ENCODE measurements around the gene DUSP19.

Gene DUSP19

GRCh38 chr2:183123959-183124221 lies 45.3 kb downstream of the DUSP19 start:
- H3K27ac ChIP-seq (replicated peaks; ENCODE audit: low read length): no peak overlapping the region
- H3K23ac ChIP-seq (ENCODE audit: low read depth, low read length, poor library complexity): no peak overlapping the region
- H3K18ac ChIP-seq (ENCODE audit: low read length): no peak overlapping the region
- H2BK15ac ChIP-seq (ENCODE audit: low read length): no peak overlapping the region
- no peaks in the 10 kb centered on the region for H3K27me3 ChIP-seq (ENCODE audit: control insufficient read depth in 3 of 3, insufficient read depth in 3 of 3, low read depth in 1 of 3, low read length in 3 of 3)
- H3K9ac ChIP-seq (ENCODE audit: low read depth, low read length, poor library complexity): no peak overlapping the region
- peak overlapping the region; percentile 81 to 96 for H3K4me3 ChIP-seq (ENCODE audit: low read length in 2 of 2)
- peak overlapping the region; percentile 65 for H3K4me2 ChIP-seq (ENCODE audit: insufficient read depth, low read length, poor library complexity, severe bottlenecking)
- H2AK5ac ChIP-seq (ENCODE audit: low read depth, low read length): no peak overlapping the region
- H2BK120ac ChIP-seq (ENCODE audit: low read depth, low read length): no peak overlapping the region
- no peak overlapping the region for H3K14ac ChIP-seq (ENCODE audit: low read length)
- H4K91ac ChIP-seq (ENCODE audit: low read depth, low read length, poor library complexity): no peak overlapping the region
- H2BK5ac ChIP-seq (ENCODE audit: low read length): no peak overlapping the region
- H3K9me3 ChIP-seq (replicated peaks in 1 of 2; ENCODE audit: control insufficient read depth in 2 of 2, insufficient read depth in 1 of 2, low read depth in 1 of 2, low read length in 2 of 2): no peaks in the 10 kb centered on the region
- peak overlapping the region; percentile 91 for H2AFZ ChIP-seq (ENCODE audit: low read length)
- H4K8ac ChIP-seq (ENCODE audit: low read depth, low read length): no peak overlapping the region
- H3K79me1 ChIP-seq (ENCODE audit: low read depth, low read length): peaks cover 9% of the 10 kb centered on the region
- peaks cover 0 to 9% of the 10 kb centered on the region in 2 donors for H3K36me3 ChIP-seq (replicated peaks in 1 of 2; ENCODE audit: control insufficient read depth in 2 of 2, insufficient read depth in 2 of 2, low read length in 2 of 2)
- no peak overlapping the region for H2BK12ac ChIP-seq (ENCODE audit: low read length)
- no peak overlapping the region for H3K4ac ChIP-seq (ENCODE audit: low read length)
- no CpG with 5 or more reads among the region's 7 CpGs for WGBS, 2 donors (ENCODE audit: extremely low coverage in 2 of 2, insufficient read length in 2 of 2, insufficient replicate concordance in 1 of 2)
- peaks cover 3 to 7% of the 10 kb centered on the region in 2 donors for H3K4me1 ChIP-seq (ENCODE audit: control insufficient read depth in 2 of 2, insufficient read depth in 1 of 2, low read depth in 1 of 2, low read length in 2 of 2)
- no peak for DNase-seq (ENCODE audit: low spot score)

- H3K18ac ChIP-seq (ENCODE audit: low read length): peak within 1 kb of the TSS; percentile 13
- H3K4me3 ChIP-seq (ENCODE audit: low read length in 2 of 2): peak within 1 kb of the TSS; percentile 81 to 96
- peaks cover 3 to 5% of the 10 kb centered on the region in 2 donors for H3K4me1 ChIP-seq (ENCODE audit: control insufficient read depth in 2 of 2, insufficient read depth in 1 of 2, low read depth in 1 of 2, low read length in 2 of 2)
- H3K79me1 ChIP-seq (ENCODE audit: low read depth, low read length): peaks cover 9% of the 10 kb centered on the region
- H3K27ac ChIP-seq (replicated peaks; ENCODE audit: low read length): peak within 1 kb of the TSS; percentile 67
- peak within 1 kb of the TSS; percentile 91 for H2AFZ ChIP-seq (ENCODE audit: low read length)
- H3K4me2 ChIP-seq (ENCODE audit: insufficient read depth, low read length, poor library complexity, severe bottlenecking): peak within 1 kb of the TSS; percentile 65
- no peak within 1 kb of the TSS for H2AK5ac ChIP-seq (ENCODE audit: low read depth, low read length)
- no peak within 1 kb of the TSS for H2BK15ac ChIP-seq (ENCODE audit: low read length)
- H4K91ac ChIP-seq (ENCODE audit: low read depth, low read length, poor library complexity): no peak within 1 kb of the TSS
- no peaks in the 10 kb centered on the region for H3K27me3 ChIP-seq (ENCODE audit: control insufficient read depth in 3 of 3, insufficient read depth in 3 of 3, low read depth in 1 of 3, low read length in 3 of 3)
- no peak within 1 kb of the TSS for H3K4ac ChIP-seq (ENCODE audit: low read length)
- peak within 1 kb of the TSS; percentile 92 for H3K14ac ChIP-seq (ENCODE audit: low read length)
- H3K9ac ChIP-seq (ENCODE audit: low read depth, low read length, poor library complexity): peak within 1 kb of the TSS; percentile 45
- no peak within 1 kb of the TSS for H2BK120ac ChIP-seq (ENCODE audit: low read depth, low read length)
- peak; percentile 90 for DNase-seq (ENCODE audit: low spot score)
- no peak within 1 kb of the TSS for H2BK12ac ChIP-seq (ENCODE audit: low read length)
- no CpG with 5 or more reads among the region's 43 CpGs for WGBS, 2 donors (ENCODE audit: extremely low coverage in 2 of 2, insufficient read length in 2 of 2, insufficient replicate concordance in 1 of 2)
- peaks cover 0 to 14% of the 10 kb centered on the region in 2 donors for H3K36me3 ChIP-seq (replicated peaks in 1 of 2; ENCODE audit: control insufficient read depth in 2 of 2, insufficient read depth in 2 of 2, low read length in 2 of 2)
- H3K9me3 ChIP-seq (replicated peaks in 1 of 2; ENCODE audit: control insufficient read depth in 2 of 2, insufficient read depth in 1 of 2, low read depth in 1 of 2, low read length in 2 of 2): no peaks in the 10 kb centered on the region
- no peak within 1 kb of the TSS for H2BK5ac ChIP-seq (ENCODE audit: low read length)
- peak within 1 kb of the TSS; percentile 52 for H3K23ac ChIP-seq (ENCODE audit: low read depth, low read length, poor library complexity)
- no peak within 1 kb of the TSS for H4K8ac ChIP-seq (ENCODE audit: low read depth, low read length)
These were observed 45.8 kb downstream of the DUSP19 start, which contains the start of gene NUP35 for GRCh38 chr2:183124222-183124956. NUP35 (plus strand) TSS chr2:183124443; CDS start chr2:183124458, 15 bp downstream.

- H3K4me2 ChIP-seq (ENCODE audit: insufficient read depth, low read length, poor library complexity, severe bottlenecking): peak overlapping the region; percentile 49
- H3K27ac ChIP-seq (replicated peaks; ENCODE audit: low read length): no peak overlapping the region
- no peak overlapping the region for H2BK5ac ChIP-seq (ENCODE audit: low read length)
- no peak overlapping the region for H4K91ac ChIP-seq (ENCODE audit: low read depth, low read length, poor library complexity)
- no peak overlapping the region for H3K4ac ChIP-seq (ENCODE audit: low read length)
- H3K23ac ChIP-seq (ENCODE audit: low read depth, low read length, poor library complexity): peak overlapping the region; percentile 52
- peak overlapping the region; percentile 91 for H2AFZ ChIP-seq (ENCODE audit: low read length)
- no peak overlapping the region for H2BK12ac ChIP-seq (ENCODE audit: low read length)
- no peak overlapping the region for H4K8ac ChIP-seq (ENCODE audit: low read depth, low read length)
- H3K4me3 ChIP-seq (ENCODE audit: low read length in 2 of 2): peak overlapping the region; percentile 81 to 96
- DNase-seq (ENCODE audit: low spot score): peak; percentile 2
- no peaks in the 10 kb centered on the region for H3K27me3 ChIP-seq (ENCODE audit: control insufficient read depth in 3 of 3, insufficient read depth in 3 of 3, low read depth in 1 of 3, low read length in 3 of 3)
- H2BK15ac ChIP-seq (ENCODE audit: low read length): no peak overlapping the region
- peaks cover 9% of the 10 kb centered on the region for H3K79me1 ChIP-seq (ENCODE audit: low read depth, low read length)
- no peak overlapping the region for H3K18ac ChIP-seq (ENCODE audit: low read length)
- peak overlapping the region; percentile 92 for H3K14ac ChIP-seq (ENCODE audit: low read length)
- H2AK5ac ChIP-seq (ENCODE audit: low read depth, low read length): no peak overlapping the region
- H2BK120ac ChIP-seq (ENCODE audit: low read depth, low read length): no peak overlapping the region
- WGBS, 2 donors (ENCODE audit: extremely low coverage in 2 of 2, insufficient read length in 2 of 2, insufficient replicate concordance in 1 of 2): no CpG with 5 or more reads among the region's 10 CpGs
- peak overlapping the region; percentile 45 for H3K9ac ChIP-seq (ENCODE audit: low read depth, low read length, poor library complexity)
- H3K4me1 ChIP-seq (ENCODE audit: control insufficient read depth in 2 of 2, insufficient read depth in 1 of 2, low read depth in 1 of 2, low read length in 2 of 2): peaks cover 3 to 5% of the 10 kb centered on the region in 2 donors
- peaks cover 0 to 19% of the 10 kb centered on the region in 2 donors for H3K36me3 ChIP-seq (replicated peaks in 1 of 2; ENCODE audit: control insufficient read depth in 2 of 2, insufficient read depth in 2 of 2, low read length in 2 of 2)
- H3K9me3 ChIP-seq (replicated peaks in 1 of 2; ENCODE audit: control insufficient read depth in 2 of 2, insufficient read depth in 1 of 2, low read depth in 1 of 2, low read length in 2 of 2): no peaks in the 10 kb centered on the region
These were observed 46.4 kb downstream of the DUSP19 start for GRCh38 chr2:183124957-183125255.

DNA sequence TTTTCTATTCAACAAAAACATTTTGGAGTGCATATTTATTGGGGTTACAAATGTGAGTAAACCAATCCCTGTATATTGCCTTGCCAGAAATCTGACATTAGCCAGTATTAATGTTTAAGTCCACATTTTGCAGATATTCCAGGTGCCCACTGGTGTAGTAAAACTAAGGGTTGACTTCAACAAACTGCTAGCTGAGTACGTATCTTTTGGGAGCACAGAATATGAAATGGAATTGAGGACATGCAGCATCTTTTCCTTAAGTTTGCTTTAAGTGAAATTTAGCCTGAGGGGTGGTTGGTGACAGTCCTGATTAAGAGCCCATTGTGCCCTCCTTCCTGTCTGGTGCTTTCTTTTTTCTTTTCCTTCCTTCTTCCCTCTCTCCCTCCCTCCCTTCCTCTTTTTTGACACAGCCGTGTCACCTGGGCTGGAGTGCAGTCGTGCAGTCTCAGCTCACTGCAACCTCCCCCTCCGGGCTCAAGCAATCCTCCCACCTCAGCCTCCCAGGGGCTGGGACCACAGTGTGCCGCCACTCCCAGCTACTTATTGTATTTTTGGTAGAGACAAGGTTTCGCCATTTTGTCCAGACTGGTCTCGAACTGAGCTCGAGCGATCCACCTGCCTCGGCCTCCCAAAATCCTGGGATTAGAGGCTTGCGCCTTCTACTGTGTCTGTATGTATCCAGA lies 47.3 kb downstream of the DUSP19 start:
- Histone ChIP-seq H3K79me1 (ENCODE audit: low read depth, low read length) (peaks cover 9% of the 10 kb centered on the region), H3K18ac (ENCODE audit: low read length) (no peak overlapping the region), H3K4ac (ENCODE audit: low read length) (no peak overlapping the region), H2AFZ (ENCODE audit: low read length) (no peak overlapping the region), H4K8ac (ENCODE audit: low read depth, low read length) (no peak overlapping the region), H3K23ac (ENCODE audit: low read depth, low read length, poor library complexity) (no peak overlapping the region), H2BK12ac (ENCODE audit: low read length) (no peak overlapping the region), H3K4me2 (ENCODE audit: insufficient read depth, low read length, poor library complexity, severe bottlenecking) (no peak overlapping the region), H2BK15ac (ENCODE audit: low read length) (no peak overlapping the region), H4K91ac (ENCODE audit: low read depth, low read length, poor library complexity) (no peak overlapping the region), H3K27me3 (ENCODE audit: control insufficient read depth in 3 of 3, insufficient read depth in 3 of 3, low read depth in 1 of 3, low read length in 3 of 3) (no peaks in the 10 kb centered on the region), H3K36me3 (replicated peaks in 1 of 2; ENCODE audit: control insufficient read depth in 2 of 2, insufficient read depth in 2 of 2, low read length in 2 of 2) (peaks cover 0 to 28% of the 10 kb centered on the region in 2 donors), H2BK5ac (ENCODE audit: low read length) (no peak overlapping the region), H3K9me3 (replicated peaks in 1 of 2; ENCODE audit: control insufficient read depth in 2 of 2, insufficient read depth in 1 of 2, low read depth in 1 of 2, low read length in 2 of 2) (no peaks in the 10 kb centered on the region), H3K4me3 (ENCODE audit: low read length in 2 of 2) (peak overlapping the region in 1 of 2 donors; percentile 81), H2BK120ac (ENCODE audit: low read depth, low read length) (no peak overlapping the region), H3K9ac (ENCODE audit: low read depth, low read length, poor library complexity) (no peak overlapping the region), H3K4me1 (ENCODE audit: control insufficient read depth in 2 of 2, insufficient read depth in 1 of 2, low read depth in 1 of 2, low read length in 2 of 2) (peaks cover 3 to 5% of the 10 kb centered on the region in 2 donors), H3K27ac (replicated peaks; ENCODE audit: low read length) (no peak overlapping the region), H3K14ac (ENCODE audit: low read length) (no peak overlapping the region), H2AK5ac (ENCODE audit: low read depth, low read length) (no peak overlapping the region)
- no peak for DNase-seq (ENCODE audit: low spot score)
- no CpG with 5 or more reads among the region's 11 CpGs for WGBS, 2 donors (ENCODE audit: extremely low coverage in 2 of 2, insufficient read length in 2 of 2, insufficient replicate concordance in 1 of 2)

Measured in neuronal stem cell (in vitro differentiated cells).